ENCODE measurements around the gene IFT122.
"Not testable (repeated sequence)": the region's sequence is repeated elsewhere in the genome, so short reads cannot be mapped to it uniquely, and the experiment has no call there.

The IFT122 gene

DNA sequence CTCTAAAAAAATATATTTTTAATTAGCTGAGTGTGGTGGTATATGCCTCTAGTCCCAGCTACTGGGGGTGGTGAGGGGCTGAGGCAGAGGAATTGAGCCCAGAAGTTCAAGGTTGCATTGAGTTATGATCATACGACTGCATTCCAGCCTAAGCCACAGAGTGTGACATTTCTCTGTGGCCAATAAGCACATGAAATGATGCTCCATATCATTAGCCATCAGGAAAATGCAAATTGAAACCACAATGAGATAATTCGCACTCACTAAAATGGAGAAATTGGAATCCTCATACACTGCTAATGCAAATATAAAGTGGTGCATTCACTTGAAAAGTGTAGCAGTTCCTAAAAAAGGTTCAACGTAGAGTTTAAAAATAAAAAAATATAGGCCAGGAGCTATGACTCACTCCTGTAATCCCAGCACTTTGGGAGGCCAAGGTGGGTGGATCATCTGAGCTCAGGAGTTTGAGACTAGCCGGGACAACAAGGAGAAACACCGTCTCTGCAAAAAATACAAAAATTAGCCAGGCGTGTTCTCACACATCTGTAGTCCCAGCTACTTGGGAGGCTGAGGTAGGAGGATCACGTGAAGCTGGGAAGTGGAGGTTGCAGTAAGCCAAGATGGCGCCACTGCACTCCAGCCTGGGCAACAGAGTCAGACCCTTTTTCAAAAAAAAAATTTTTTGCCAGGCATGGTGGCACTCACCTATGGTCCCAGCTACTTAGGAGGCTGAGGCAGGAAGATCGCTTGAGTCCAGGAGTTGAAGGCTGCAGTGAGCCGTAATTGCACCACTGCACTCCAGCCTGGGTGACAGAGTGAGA, 35.2 kb downstream of the IFT122 start:
- no peak for DNase-seq

DNA sequence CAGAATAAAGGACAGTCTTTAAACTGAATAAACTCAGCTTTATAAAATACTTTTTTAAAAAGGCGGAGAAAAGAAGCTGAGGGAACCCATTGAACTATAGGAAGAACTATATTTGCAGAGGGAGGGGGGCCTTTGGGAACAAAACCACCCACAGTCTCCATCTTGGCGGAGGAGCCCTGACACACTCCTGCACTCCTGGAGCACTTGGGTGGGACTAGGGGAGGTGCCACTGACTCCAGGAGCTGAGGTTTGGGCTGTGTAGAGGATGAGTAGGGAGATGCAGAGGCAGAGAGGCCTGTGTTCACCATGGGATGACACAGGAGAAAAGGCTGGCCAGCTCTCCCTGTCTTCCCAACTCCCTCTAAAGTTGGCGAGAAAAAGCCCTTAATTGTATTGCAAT, 35.8 kb downstream of the IFT122 start:
- DNase-seq = no peak

DNA sequence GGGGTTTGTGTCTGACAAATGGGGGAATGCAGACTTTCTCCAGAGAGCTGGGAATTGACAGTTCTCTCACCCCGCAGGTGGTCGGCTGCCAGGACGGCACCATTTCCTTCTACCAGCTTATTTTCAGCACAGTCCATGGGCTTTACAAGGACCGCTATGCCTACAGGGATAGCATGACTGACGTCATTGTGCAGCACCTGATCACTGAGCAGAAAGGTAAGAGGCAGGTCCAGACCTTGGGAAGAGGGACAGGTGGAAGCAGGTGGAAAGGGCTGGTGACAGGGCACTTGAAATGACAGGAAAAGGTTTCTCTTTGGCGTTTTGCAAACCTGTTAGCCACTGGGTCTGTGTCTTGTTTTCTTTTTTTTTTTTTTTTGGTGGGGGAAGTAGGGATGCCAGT, 36.6 kb downstream of the IFT122 start:
- DNase-seq = no peak

DNA sequence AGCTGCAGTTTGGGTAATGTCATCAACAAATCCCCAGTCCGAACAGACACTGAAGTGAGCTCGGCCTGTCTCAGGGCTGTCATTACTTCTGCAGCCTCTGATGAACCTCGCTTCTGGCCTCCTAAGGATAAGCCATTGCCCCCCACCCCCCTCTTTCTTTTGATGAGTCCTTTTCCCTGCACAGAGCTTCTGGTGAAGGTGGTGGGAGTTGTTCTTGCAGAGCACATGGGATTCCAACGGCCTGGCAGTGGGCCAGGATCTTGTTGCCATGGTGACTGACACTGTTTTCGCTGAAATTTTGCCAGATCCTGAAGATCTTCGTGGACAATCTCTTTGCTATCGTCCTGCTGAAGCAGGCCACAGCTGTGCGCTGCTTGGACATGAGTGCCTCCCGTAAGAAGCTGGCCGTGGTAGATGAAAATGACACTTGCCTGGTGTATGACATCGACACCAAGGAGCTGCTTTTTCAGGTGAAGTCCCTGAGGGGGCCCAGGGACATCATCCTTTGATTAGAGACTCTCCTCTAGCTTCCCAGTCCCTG, 41.3 kb downstream of the IFT122 start:
- not testable (repeated sequence) for DNase-seq

DNA sequence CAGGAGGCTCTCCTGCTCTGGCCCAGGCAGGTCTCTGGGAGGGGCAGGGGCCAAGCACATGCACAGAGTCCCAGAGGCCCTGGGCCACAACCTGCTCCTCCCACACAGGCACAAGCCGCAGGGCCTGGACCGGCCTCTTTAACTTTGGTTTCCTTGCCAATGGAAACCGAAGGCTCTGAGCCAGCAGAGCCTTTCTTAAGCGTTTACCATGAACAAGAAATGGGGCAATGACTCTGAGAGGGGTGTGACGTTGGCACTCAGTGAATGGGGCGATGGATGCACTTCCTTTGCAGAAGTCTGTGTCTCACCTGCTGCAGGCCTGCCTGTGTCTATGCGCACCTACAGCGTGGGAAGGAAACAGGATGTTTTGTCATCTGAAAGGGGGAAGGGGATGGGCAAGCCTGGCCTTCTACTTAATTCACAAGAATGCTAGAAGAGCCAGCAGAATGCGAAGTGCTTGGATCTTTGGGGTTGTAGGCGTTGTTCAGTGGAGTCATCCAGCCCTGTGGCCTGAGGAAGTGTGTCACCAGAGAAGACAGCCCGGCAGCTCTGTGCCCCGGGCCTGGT, 41.8 kb downstream of the IFT122 start:
- DNase-seq = peak; percentile 20

DNA sequence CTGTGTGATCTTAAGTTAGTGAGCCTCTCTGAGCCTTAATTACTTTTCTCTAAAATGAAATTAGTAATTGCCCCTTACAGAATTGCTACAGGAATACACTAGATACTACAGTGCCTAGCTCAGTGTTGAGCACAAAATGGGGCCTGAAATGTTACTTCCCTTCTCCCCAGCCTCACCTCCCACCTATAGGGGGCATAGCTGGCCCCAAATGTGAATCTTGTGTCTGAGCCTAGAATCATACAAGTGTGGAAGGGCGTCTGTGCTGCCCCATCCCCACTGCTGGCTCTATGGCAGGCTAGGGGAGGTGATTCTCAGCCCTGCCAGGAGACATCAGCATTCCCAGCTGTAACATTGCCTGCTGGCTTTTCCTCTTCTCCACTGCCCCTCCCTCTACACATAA, 42.7 kb downstream of the IFT122 start:
- DNase-seq = no peak

DNA sequence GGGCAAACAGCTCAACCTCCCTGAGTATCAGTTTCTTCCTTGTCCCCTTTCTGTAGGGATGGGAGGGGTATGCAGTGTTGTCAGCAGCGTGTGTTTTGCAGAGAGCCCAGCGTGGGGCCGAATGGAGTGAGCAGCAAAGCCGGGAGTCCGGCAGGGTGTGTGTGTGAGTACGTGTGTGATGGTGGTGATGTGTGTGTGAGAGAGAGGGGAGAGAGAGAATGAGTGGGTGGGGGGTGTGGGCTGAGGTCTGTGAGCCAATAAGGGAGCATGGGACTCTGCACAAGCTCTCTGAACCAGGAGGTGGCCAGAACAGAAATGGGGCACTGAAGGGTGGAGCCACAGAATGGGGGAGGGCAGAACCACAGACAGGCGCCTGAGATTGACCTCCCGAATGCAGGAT, 43.8 kb downstream of the IFT122 start:
- DNase-seq = no peak

DNA sequence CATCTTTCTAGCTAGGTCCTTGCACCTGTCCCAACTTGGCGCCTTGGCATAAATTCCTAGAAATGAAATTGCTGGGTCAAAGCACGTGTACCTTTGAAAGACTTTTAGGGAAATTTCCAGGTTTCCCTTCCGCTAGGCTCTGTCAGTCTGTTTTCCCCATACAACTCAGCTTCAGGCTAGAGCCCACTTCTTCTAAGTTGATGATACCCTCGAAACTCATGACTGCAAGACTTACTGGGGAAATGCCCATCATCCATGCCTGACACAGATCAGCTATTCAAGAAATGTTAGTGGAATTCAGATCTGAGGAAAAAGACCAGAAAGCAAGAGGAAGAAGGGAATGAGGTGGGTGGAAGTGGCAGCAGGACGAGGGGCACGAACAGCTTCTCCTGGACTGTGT, 45.1 kb downstream of the IFT122 start:
- DNase-seq = not testable (repeated sequence)

DNA sequence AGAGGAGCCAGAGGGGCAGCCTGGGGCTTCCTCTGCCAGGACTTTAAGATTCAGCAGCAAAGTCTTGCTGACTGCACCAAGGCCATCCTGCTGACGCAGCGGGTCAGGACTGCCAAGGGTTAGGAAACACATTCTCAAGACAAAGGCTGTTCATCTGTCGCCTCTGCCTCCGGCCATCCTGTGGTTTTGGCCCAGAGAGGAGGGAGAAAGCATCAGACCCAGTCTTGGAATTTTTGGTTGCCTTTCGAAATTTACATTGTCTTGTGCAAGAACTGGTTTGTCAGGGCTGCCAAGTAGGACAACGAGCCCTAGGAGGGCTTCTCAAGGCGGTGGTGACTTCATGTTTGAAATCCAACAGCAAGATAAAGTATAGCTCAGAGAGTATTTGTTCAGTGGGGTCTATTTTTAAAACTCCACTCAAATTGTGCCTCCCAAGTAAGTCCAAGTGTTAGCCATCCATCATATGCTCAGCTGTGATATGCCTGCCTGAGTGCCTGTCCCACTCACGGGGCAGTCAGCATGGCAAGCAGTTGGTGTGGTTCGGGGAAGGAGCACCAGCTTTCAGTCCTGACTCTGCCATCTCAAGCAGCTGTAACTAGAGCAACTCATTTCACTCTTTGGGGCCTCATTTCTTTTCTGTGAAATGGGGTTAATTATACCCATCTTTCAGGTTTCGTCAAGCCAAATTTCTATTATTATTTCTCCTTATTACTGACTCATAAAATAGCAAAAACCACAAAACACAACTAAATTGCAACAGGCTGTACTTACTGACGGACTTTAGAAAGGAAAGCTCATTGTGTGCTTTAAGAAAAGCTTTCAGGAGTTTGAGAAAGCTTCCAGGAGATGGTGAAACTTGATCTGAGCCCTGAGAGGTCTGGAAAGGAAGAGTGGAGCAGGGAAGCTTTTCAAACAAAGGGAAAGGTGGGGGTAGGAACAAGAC, 46.0 kb downstream of the IFT122 start:
- DNase-seq = peak; percentile 52

DNA sequence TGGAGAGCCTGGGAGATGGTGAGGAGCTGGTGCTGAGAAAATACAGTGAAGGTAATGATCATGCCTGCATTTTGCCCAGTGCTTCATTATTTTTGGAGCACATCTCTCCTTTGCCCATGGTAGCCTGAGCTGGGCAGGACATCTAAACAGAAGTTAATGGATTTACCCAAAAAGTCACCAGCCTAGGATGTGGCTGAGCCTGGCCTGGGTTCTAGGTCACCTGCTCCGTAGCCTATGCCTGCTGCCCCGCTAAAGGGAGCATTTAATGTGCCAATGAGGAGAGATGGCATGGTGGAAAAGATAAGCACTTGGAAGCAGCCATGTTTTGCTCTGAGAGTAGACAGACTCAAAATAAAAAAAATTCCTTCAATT, 46.6 kb downstream of the IFT122 start:
- DNase-seq = no peak

DNA sequence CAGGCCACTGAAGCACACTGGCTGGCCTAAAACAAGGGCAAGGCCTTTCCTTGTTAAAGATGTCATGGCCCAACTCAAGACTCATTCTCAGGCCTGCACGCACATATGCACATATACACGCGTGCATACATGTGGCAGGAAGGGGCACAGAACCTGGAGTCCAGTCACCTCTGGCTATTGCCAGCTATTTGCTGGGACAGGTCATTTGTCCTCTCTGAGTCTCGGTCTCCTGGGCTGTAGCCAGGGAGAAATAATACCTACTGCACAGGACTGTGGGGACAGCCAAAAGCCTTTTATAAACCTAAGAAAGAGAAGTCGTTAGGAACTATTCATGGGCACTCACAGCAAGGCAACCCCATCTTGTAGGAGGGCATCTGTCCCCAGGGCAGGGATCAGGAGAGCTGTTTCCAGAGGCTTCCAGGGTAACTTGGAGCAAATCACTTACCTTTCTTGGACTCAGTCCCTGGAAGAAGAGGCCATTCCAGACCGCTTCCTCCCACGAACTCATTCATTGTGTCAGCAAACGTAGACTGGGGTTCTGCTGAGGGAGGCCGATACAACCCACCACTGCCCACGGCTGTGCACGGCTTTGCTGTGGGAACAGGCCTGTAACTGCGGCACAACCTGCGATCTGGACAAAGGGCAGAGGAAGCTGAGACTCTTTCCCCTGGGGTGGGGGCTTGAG, 47.3 kb downstream of the IFT122 start:
- DNase-seq = no peak

DNA sequence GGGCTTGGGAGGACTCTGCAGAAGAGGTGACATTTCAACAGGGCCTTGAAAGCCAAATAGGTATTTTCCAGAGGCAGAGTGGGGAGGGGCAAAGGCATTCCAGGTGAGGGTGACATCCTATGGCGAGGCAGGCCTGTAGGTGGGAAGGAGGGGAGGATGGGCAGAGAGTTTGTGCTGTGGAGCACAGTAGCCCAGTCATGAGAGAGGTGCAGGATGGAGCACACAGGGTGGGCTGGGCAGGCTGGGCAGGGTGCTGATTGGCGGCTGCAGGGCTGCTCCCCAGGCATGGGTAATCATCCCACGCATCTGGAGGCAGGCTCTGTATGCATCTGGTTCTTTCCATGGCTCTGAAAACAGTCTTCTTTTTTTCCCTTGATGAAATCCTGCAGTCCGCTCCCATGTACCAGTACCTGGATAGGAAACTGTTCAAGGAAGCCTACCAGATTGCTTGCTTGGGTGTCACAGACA, 47.9 kb downstream of the IFT122 start:
- DNase-seq = not testable (repeated sequence)

DNA sequence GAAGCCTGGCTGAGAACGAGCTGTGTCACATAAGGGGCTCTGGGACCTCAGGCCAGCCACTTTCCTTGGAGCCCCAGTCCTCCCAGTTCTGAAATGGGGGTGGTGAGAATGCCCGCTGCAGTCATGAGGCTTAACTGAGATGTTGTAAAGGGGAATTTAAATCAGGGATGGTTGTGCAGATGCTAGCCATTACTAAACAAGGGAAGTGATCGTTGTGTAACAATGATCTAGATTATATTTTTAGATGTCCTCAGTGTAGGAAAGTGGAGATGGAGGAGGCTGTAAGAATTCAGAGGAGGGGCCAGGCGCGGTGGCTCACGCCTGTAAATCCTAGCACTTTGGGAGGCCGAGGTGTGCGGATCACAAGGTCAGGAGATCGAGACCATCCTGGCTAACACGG, 49.2 kb downstream of the IFT122 start:
- not testable (repeated sequence) for DNase-seq

DNA sequence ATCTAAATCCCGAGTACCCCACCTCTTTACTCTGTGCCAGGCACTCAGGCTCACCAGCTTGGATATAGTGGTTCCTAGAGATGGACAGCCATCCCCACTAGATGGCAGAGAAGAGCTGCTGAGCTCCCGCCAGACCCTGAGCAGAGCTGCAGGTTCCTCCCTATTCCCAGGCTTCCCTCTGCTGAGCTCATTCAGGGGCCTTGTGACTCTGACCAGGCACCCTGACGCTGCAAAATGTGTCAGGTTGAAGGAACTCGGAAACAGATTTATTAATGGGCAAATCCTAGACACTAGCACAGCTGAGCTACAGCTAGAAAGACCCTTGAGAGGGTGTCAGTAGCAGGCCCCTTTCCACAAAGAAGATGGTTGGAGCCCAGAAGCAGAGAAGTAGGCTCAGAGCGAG, 50.2 kb downstream of the IFT122 start:
- peak; percentile 67 for DNase-seq

DNA sequence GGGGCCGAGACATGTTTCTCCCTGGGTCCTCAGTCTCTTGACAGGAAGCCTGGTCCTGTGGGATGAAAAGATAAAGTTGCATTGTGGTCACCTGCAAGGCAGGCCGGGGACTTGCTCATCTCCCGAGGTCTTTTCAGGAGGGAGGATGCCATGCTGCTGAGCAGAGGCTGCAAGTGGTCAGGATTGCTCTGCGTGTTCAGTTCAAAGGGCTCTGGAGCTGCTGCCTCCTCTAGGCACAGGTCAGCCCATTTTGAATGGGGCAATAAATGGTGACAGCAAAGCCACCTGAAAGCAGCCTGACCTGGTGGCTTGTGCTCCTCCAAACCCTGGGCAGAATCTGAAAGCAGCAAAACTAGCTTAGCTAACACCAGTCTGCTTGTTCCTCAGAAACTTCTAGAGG, 51.1 kb downstream of the IFT122 start:
- not testable (repeated sequence) for DNase-seq

DNA sequence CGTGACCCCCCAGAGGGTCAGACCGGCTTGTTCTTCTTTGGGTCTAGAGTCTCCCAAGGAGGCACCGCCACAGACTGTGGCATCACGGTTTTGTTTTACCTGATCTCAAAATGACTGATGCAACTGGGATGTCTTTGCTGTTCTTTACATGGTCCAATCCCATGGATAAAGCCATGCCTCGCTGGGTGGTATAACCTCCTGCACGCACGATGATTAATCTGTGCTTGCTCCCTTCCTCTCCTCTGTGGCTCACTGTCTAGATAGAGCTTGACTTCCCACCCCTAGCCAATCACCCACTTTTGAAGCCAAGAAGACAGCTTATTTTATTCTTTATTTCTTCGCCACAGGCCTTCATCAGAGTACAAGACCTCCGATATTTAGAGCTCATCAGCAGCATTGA, 51.8 kb downstream of the IFT122 start:
- no peak for DNase-seq

DNA sequence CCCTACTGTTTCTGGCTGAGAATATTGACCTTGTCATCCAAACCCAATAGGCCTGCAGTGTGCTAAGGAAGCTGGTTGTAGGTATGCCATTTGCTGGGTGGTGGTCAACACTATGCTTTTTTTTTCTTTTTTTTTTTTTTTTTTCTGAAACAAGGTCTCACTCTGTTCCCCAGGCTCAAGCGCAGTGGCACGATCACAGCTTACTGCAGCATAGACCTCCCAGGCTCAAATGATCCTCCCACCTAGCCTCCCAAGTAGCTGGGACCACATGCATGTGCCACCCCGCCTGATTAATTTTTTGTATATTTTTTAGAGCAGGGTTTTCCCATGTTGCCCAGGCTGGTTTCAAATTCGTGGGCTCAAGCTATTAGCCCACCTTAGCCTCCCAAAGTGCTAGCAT, 52.7 kb downstream of the IFT122 start:
- no peak for DNase-seq

DNA sequence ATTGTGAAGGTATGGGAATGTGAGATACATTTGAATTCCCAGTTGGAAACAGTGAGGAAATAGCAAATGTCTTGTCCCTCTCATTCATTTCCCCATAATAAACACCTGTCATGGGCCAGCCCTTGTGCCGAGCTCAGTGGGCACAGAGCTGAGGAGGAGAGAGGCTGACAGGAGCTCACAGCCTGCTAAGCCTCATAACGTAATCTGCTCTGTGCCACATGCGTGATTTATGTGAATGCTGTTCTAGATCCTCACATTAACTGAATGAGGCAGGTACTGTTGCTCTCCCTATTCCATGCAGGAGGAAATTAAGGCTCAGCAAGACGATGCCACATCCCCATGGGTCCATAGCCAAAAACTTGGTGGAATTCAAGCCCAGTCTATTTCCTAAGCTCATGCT, 53.2 kb downstream of the IFT122 start:
- DNase-seq = no peak

DNA sequence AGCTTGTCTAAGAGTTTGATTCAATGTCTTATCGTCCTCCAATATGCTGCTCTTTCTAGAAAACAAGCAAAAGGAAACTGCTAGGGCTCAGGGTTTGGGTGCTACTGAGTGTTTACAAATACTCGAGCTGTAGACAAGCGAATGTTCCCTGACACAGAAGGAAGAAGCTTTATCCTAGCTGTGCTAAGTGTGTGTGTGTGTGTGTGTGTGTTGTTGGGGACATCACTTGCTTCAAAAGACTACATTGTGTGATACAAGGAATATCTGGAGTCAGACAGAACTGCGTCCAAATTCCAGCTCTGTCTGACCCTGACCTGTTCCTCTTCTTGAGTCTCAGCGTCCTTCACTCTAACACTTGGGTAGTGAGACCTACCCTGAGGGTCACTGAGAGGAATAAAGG, 54.5 kb downstream of the IFT122 start:
- DNase-seq = not testable (repeated sequence)

DNA sequence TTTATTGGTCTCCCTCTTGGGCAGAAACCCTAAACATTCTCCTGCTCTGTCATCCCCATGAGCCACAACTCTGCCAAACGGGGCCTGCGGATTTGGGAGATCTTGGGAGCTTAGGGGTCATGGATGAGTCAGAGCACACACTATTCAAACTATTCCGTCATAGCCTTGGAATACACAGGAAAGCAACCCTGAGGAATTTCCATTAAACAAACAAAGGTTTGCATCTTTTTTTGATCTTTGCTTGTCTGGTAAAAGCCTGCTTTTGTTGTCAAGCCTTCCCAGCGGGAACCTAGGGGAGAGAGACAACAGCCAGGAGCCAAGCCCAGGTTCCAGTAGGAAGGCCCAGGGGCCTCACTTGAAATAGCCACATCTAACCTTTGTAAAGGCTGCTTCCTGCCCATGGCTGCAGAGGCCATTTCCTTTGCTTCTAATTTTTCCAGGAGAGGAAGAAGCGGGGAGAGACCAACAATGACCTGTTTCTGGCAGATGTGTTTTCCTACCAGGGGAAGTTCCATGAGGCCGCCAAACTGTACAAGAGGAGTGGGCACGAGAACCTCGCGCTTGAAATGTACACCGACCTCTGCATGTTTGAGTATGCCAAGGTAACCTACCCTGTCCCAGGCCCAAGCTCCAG, 55.1 kb downstream of the IFT122 start:
- DNase-seq = not testable (repeated sequence)

DNA sequence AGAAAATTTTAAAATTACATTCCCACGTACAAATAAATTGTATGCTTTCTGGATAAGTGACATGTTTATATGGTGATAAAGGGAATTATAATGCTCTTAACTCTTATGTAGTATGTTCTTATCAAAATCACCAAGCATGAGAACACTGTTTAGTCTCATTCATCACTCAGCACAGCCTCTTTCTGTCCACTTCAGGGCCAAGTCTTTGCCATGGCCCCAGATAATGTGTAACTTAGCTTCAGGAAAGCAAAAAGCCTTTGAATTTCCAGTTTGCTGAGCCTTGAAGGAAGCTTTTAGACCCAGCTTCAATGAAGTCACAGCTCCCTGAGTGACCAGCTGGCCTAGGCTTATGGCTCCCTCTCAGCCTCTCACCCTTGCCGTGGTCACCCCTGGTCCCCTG, 57.9 kb downstream of the IFT122 start:
- not testable (repeated sequence) for DNase-seq

Data from activated CD4-positive, alpha-beta T cell treated with anti-CD3 and anti-CD28 coated beads, Interleukin-10, Interleukin-2, amounts not matched to agents 100 ng/mL and 50 ng/mL, durations not matched to agents 16 hours and 8 hours (primary cell).